Ishikawa (cell line): Measurements from ENCODE around the gene ARHGEF7.

ENCODE experiments used
- CEBPB ChIP-seq: IDR thresholded peaks from 2 replicates; pipeline ENCODE4 v1.6.1; 2012
- CREB1 ChIP-seq: IDR thresholded peaks from 2 replicates; pipeline ENCODE4 v1.6.1; 2012; ENCODE audit warnings: low read depth
- EGR1 ChIP-seq: IDR thresholded peaks from 2 replicates; pipeline ENCODE4 v1.6.1; 2012
- EP300 ChIP-seq: IDR thresholded peaks from 2 replicates; pipeline ENCODE4 v1.6.1; 2012; ENCODE audit warnings: borderline replicate concordance
- FOXM1 ChIP-seq: IDR thresholded peaks from 2 replicates; pipeline ENCODE4 v1.6.1; 2012; ENCODE audit warnings: low read depth, borderline replicate concordance
- MAX ChIP-seq: IDR thresholded peaks from 2 replicates; pipeline ENCODE4 v1.6.1; 2012
- NFIC ChIP-seq: IDR thresholded peaks from 2 replicates; pipeline ENCODE4 v1.6.1; 2012
- RAD21 ChIP-seq: IDR thresholded peaks from 2 replicates; pipeline ENCODE4 v1.6.1; 2012; ENCODE audit warnings: low read depth
- TAF1 ChIP-seq: IDR thresholded peaks from 2 replicates; pipeline ENCODE4 v1.6.1; 2012; ENCODE audit warnings: low read depth, mild to moderate bottlenecking
- TEAD4 ChIP-seq: IDR thresholded peaks from 2 replicates; pipeline ENCODE4 v1.6.1; 2012
- YY1 ChIP-seq: IDR thresholded peaks from 2 replicates; pipeline ENCODE4 v1.6.1; 2012; ENCODE audit warnings: low read depth
- ZBTB7A ChIP-seq: IDR thresholded peaks from 2 replicates; pipeline ENCODE4 v1.6.1; 2012; ENCODE audit warnings: low read depth
- TF ChIP-seq, protein P1 (sequence below): IDR thresholded peaks from 2 replicates; pipeline ENCODE4 v1.6.1; 2012

- no peak for TF ChIP-seq EP300
- no peak for TF ChIP-seq CEBPB
- TF ChIP-seq, protein P1, sequence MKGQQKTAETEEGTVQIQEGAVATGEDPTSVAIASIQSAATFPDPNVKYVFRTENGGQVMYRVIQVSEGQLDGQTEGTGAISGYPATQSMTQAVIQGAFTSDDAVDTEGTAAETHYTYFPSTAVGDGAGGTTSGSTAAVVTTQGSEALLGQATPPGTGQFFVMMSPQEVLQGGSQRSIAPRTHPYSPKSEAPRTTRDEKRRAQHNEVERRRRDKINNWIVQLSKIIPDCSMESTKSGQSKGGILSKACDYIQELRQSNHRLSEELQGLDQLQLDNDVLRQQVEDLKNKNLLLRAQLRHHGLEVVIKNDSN, result no peak
- no peak for TF ChIP-seq TAF1
- TF ChIP-seq YY1, result no peak
- TF ChIP-seq TEAD4, result no peak
- TF ChIP-seq RAD21, result no peak
- no peak for TF ChIP-seq FOXM1
- TF ChIP-seq MAX, result no peak
- no peak for TF ChIP-seq CREB1
- TF ChIP-seq NFIC, result no peak
- no peak for TF ChIP-seq EGR1
- TF ChIP-seq ZBTB7A, result no peak
Observed at GRCh38 chr13:111346101-111346680, 231.1 kb downstream of the ARHGEF7 start.
